CD14-positive monocyte (primary cell): ENCODE measurements around the gene MAFF. TPM values are rescaled to one million over a fixed set of nuclear protein-coding genes. Genes with fewer than 3 reads are reported as not detected.

Source experiments
- DNase-seq, 3 donors: peaks; one replicate each; pipeline ENCODE4 v3.0.0-alpha.2; 2011 to 2022
- H2AFZ ChIP-seq: 2 replicates; pipeline ENCODE4 v1.6.0; 2012; ENCODE audit warnings: mild to moderate bottlenecking, low read depth, low read length, inconsistent platforms; ENCODE audit not compliant: insufficient read depth, poor library complexity, severe bottlenecking
- H3K27ac ChIP-seq, 2 donors: 1 replicate in 1 of 2; 2 replicates in 1 of 2; pipeline ENCODE4 v1.5.1; 2012 to 2013; ENCODE audit warnings: low read length in 2 of 2, control low read depth in 1 of 2, inconsistent platforms in 1 of 2, low read depth in 1 of 2, mild to moderate bottlenecking in 1 of 2
- H3K27me3 ChIP-seq, 2 donors: one replicate each; pipeline versions ENCODE4 v1.6.0 to v1.6.1; 2011 to 2013; ENCODE audit warnings: low read length in 2 of 2; ENCODE audit not compliant: control insufficient read depth in 2 of 2, insufficient read depth in 2 of 2
- H3K36me3 ChIP-seq, 2 donors: replicated peaks in 1 of 2; 1 replicate in 1 of 2; 2 replicates in 1 of 2; pipeline versions ENCODE4 v1.5.1 to v1.6.1; 2012 to 2013; ENCODE audit warnings: low read length in 2 of 2, control low read depth in 1 of 2, inconsistent platforms in 1 of 2, mild to moderate bottlenecking in 1 of 2; ENCODE audit not compliant: insufficient read depth in 2 of 2, control insufficient read depth in 1 of 2
- H3K4me1 ChIP-seq, 2 donors: 1 replicate in 1 of 2; 2 replicates in 1 of 2; pipeline versions ENCODE4 v1.5.1 to v1.6.1; 2012 to 2013; ENCODE audit warnings: low read length in 2 of 2, control low read depth in 1 of 2, inconsistent platforms in 1 of 2, mild to moderate bottlenecking in 1 of 2, moderate library complexity in 1 of 2; ENCODE audit not compliant: insufficient read depth in 2 of 2, control insufficient read depth in 1 of 2
- H3K4me2 ChIP-seq: replicated peaks from 2 replicates; pipeline ENCODE3; 2012; ENCODE audit warnings: low read length, moderate library complexity, mild to moderate bottlenecking; ENCODE audit not compliant: poor library complexity, severe bottlenecking; ENCODE audit errors: extremely low read depth
- H3K4me3 ChIP-seq, 3 experiments: fragments of 200-600 bp in 1 of 3; sonication (generic) in 1 of 3; replicated peaks in 1 of 3; 1 replicate in 2 of 3; 2 replicates in 1 of 3; pipeline ENCODE4 v1.5.1; 2011 to 2013; ENCODE audit warnings: low read length in 3 of 3, mild to moderate bottlenecking in 3 of 3, control low read depth in 2 of 3, low read depth in 2 of 3, inconsistent platforms in 1 of 3, moderate library complexity in 1 of 3
- H3K79me2 ChIP-seq: 2 replicates; pipeline ENCODE4 v1.6.0; 2012; ENCODE audit warnings: mild to moderate bottlenecking, control low read depth, inconsistent platforms, low read length, moderate library complexity; ENCODE audit not compliant: insufficient read depth
- H3K9ac ChIP-seq: 2 replicates; pipeline ENCODE4 v1.6.0; 2017; ENCODE audit warnings: low read length, mild to moderate bottlenecking; ENCODE audit not compliant: insufficient read depth, poor library complexity, severe bottlenecking
- H3K9me3 ChIP-seq, 2 donors: replicated peaks in 1 of 2; 1 replicate in 1 of 2; 2 replicates in 1 of 2; pipeline versions ENCODE4 v1.5.1 to v1.6.1; 2012 to 2013; ENCODE audit warnings: low read length in 2 of 2, control low read depth in 1 of 2; ENCODE audit not compliant: control insufficient read depth in 1 of 2, insufficient read depth in 1 of 2
- H4K20me1 ChIP-seq: 2 replicates; pipeline ENCODE4 v1.6.0; 2012; ENCODE audit warnings: mild to moderate bottlenecking, low read length, control low read depth, moderate library complexity; ENCODE audit not compliant: insufficient read depth
- H3K27ac Mint-ChIP-seq, 7 donors: one replicate each; pipeline ENCODE4 v1.8.0; 2020; ENCODE audit warnings: mild to moderate bottlenecking in 7 of 7, mixed read lengths in 7 of 7, moderate library complexity in 6 of 7, inconsistent platforms in 2 of 7
- H3K27me3 Mint-ChIP-seq, 3 donors: one replicate each; pipeline ENCODE4 v1.8.0; 2021 to 2022; ENCODE audit warnings: low read depth in 3 of 3, mild to moderate bottlenecking in 3 of 3, mixed read lengths in 3 of 3, moderate library complexity in 3 of 3, inconsistent platforms in 1 of 3
- H3K36me3 Mint-ChIP-seq, 2 donors: one replicate each; pipeline ENCODE4 v1.8.0; 2020; ENCODE audit warnings: mixed read lengths in 2 of 2, inconsistent platforms in 1 of 2, mild to moderate bottlenecking in 1 of 2
- H3K4me1 Mint-ChIP-seq: one replicate; pipeline ENCODE4 v1.8.0; 2020; ENCODE audit warnings: mild to moderate bottlenecking, mixed read lengths
- H3K4me3 Mint-ChIP-seq, 2 donors: one replicate each; pipeline ENCODE4 v1.8.0; 2020; ENCODE audit warnings: mild to moderate bottlenecking in 2 of 2, mixed read lengths in 2 of 2, moderate library complexity in 1 of 2
- H3K9me3 Mint-ChIP-seq, 7 donors: one replicate each; pipeline ENCODE4 v1.8.0; 2020 to 2022; ENCODE audit warnings: mixed read lengths in 7 of 7, mild to moderate bottlenecking in 6 of 7, moderate library complexity in 6 of 7, inconsistent platforms in 2 of 7
- WGBS: methylation state at CpG from one replicate; pipeline ENCODE4 v1.1.5; 2013; ENCODE audit warnings: missing lambda C conversion rate; ENCODE audit not compliant: insufficient coverage; 5-methylcytosine and 5-hydroxymethylcytosine counted together
- intact Hi-C, 2 donors: fragments of 100-400 bp; cut with micrococcal nuclease; formaldehyde crosslinking; loops; one replicate each; pipeline versions ENCODE4 v1.15.0 to v1.15.1; 2023
- polyA plus RNA-seq, 3 donors: library from polyadenylated mRNA; depleted of rRNA in 1 of 3; unstranded in 2 of 3; stranded (reverse) in 1 of 3; fragments of 300-500 nt in 2 of 3; fragments of >200 nt in 1 of 3; fragmentation: Illumina TruSeq in 2 of 3; gene quantifications; 1 replicate in 2 of 3; 2 replicates in 1 of 3; pipeline ENCODE4 v1.2.3, GENCODE V29; 2012 to 2021
- TF ChIP-seq, protein P1 (sequence below): fragments of 200-600 bp; IDR thresholded peaks from one replicate; pipeline ENCODE4 v1.8.0; 2022; ENCODE audit warnings: antibody characterized with exemption, mild to moderate bottlenecking

Gene MAFF
- polyA plus RNA-seq, 3 donors: 1.5 to 67.3 (median 2.0) TPM

DNA sequence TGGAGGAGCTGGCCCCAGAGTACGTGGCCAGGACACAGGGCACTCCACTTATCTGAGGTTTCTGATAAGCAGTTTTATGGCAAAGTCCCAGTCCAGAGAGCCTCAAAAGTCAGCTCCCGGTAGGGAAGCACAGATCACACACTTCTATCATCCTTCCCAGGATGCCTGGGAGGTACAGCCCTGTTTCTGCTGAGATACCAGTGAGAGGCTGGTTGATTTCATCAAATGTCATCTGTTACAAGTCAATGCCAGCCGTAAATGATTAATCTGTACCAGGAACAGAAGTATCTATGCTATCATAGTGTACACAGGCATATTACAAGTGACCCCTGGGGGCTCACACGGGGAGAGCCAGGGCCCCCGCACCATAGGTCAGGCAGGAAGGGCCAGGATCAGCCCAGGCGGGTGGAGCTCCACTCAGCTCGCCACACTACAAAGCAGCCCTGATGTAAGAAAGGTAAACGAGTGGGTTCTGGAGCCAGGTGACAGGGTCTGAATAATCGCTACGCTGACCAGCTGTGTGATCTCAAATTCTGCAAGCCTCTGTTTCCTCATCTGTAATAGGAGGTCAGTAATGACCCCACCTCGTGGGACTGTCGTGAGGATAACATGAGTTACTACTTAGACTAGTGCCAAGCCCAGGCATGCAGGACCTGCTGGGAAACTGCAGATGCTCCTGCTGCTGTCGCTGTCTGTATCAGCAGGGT is 37.8 kb upstream of the MAFF start:
- Mint-ChIP-seq H3K27me3 (peaks cover 0 to 6% (median 2%) of the 10 kb centered on the region in 3 donors), H3K36me3 (peaks cover 15% of the 10 kb centered on the region in 2 donors), H3K4me3 (no peak overlapping the region), H3K4me1 (peaks cover 14% of the 10 kb centered on the region), H3K9me3 (peaks cover 0 to 2% (median 0%) of the 10 kb centered on the region in 7 donors), H3K27ac (peak overlapping the region in 3 of 7 donors; percentile 20 to 40 (median 34))
- Histone ChIP-seq H3K79me2 (no peaks in the 10 kb centered on the region), H2AFZ (no peak overlapping the region), H3K9me3 (no peaks in the 10 kb centered on the region), H3K4me2 (no peak overlapping the region), H3K36me3 (no peaks in the 10 kb centered on the region), H3K27me3 (no peaks in the 10 kb centered on the region), H3K4me3 (no peak overlapping the region), H3K9ac (no peak overlapping the region), H3K4me1 (peaks cover 0 to 7% of the 10 kb centered on the region in 2 donors), H4K20me1 (no peaks in the 10 kb centered on the region), H3K27ac (no peak overlapping the region)
- 91% methylated on average over 11 of the region's 13 CpGs for WGBS
- intact Hi-C loops: no loop called here
- no peak for DNase-seq
- TF ChIP-seq, protein P1, sequence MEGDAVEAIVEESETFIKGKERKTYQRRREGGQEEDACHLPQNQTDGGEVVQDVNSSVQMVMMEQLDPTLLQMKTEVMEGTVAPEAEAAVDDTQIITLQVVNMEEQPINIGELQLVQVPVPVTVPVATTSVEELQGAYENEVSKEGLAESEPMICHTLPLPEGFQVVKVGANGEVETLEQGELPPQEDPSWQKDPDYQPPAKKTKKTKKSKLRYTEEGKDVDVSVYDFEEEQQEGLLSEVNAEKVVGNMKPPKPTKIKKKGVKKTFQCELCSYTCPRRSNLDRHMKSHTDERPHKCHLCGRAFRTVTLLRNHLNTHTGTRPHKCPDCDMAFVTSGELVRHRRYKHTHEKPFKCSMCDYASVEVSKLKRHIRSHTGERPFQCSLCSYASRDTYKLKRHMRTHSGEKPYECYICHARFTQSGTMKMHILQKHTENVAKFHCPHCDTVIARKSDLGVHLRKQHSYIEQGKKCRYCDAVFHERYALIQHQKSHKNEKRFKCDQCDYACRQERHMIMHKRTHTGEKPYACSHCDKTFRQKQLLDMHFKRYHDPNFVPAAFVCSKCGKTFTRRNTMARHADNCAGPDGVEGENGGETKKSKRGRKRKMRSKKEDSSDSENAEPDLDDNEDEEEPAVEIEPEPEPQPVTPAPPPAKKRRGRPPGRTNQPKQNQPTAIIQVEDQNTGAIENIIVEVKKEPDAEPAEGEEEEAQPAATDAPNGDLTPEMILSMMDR: no peak

DNA sequence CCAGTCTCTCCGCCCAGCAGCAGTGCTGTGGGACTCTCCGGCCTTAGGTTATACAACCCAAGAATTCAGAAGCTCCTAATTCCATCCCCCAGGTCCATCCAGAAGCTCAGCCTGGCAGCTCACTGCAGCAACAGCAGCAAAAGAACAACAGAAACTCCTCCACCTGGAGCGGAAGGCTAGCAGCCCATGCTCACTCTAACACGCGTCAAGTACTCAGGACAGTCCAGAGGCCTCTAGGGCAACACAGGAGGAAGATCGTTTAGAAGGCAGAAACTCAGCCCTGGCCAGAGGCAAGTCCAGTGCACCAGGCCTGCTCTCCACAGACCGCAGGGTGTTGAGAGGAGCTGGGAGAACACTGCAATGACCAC is 37.3 kb upstream of the MAFF start:
- Histone ChIP-seq H4K20me1 (no peaks in the 10 kb centered on the region), H3K4me1 (peaks cover 0 to 7% of the 10 kb centered on the region in 2 donors), H3K9ac (no peak overlapping the region), H3K9me3 (no peaks in the 10 kb centered on the region), H3K27me3 (no peaks in the 10 kb centered on the region), H3K27ac (no peak overlapping the region), H3K4me2 (no peak overlapping the region), H3K36me3 (no peaks in the 10 kb centered on the region), H3K4me3 (no peak overlapping the region), H3K79me2 (no peaks in the 10 kb centered on the region), H2AFZ (no peak overlapping the region)
- Mint-ChIP-seq H3K27ac (peak overlapping the region in 3 of 7 donors; percentile 20 to 58 (median 34)), H3K9me3 (peaks cover 0 to 2% (median 0%) of the 10 kb centered on the region in 7 donors), H3K4me1 (peaks cover 14% of the 10 kb centered on the region), H3K27me3 (peaks cover 0 to 6% (median 2%) of the 10 kb centered on the region in 3 donors), H3K4me3 (no peak overlapping the region), H3K36me3 (peaks cover 15% of the 10 kb centered on the region in 2 donors)
- DNase-seq: no peak
- intact Hi-C loops: no loop called here
- whole genome bisulfite sequencing: 100% methylated on average over 7 of the region's 7 CpGs
- TF ChIP-seq, protein P1: no peak
